Measurements from ENCODE around the gene SIX6. TPM values are rescaled to one million over a fixed set of nuclear protein-coding genes. Genes with fewer than 3 reads are reported as not detected.
A peak's percentile ranks its signal among the peaks of the same experiment; 100 is the strongest.
"Not testable (repeated sequence)": the region's sequence is repeated elsewhere in the genome, so short reads cannot be mapped to it uniquely, and the experiment has no call there.

SIX6 gene
- total RNA-seq (not detected), polyA plus RNA-seq (not detected)
- long read RNA-seq, donor 1 = 0 reads
- long read RNA-seq, donor 2 = 0 reads
- long read RNA-seq, donor 3 = 0 reads

GRCh38 chr14:60508707-60509437 lies at the start of gene SIX6:
TSS of gene SIX6 (plus strand) at chr14:60509146. CDS start at chr14:60509399, 253 bp downstream.
- no peaks in the 10 kb centered on the region for H3K9me3 ChIP-seq
- H3K36me3 ChIP-seq = no peaks in the 10 kb centered on the region
- peak within 1 kb of the TSS in 4 of 12 donors; percentile 5 to 14 (median 9) for H3K4me3 ChIP-seq
- intact Hi-C loops (cut with DNase I) = no loop called here
- no peak within 1 kb of the TSS for H3K27ac ChIP-seq
- TF ChIP-seq, protein P1, sequence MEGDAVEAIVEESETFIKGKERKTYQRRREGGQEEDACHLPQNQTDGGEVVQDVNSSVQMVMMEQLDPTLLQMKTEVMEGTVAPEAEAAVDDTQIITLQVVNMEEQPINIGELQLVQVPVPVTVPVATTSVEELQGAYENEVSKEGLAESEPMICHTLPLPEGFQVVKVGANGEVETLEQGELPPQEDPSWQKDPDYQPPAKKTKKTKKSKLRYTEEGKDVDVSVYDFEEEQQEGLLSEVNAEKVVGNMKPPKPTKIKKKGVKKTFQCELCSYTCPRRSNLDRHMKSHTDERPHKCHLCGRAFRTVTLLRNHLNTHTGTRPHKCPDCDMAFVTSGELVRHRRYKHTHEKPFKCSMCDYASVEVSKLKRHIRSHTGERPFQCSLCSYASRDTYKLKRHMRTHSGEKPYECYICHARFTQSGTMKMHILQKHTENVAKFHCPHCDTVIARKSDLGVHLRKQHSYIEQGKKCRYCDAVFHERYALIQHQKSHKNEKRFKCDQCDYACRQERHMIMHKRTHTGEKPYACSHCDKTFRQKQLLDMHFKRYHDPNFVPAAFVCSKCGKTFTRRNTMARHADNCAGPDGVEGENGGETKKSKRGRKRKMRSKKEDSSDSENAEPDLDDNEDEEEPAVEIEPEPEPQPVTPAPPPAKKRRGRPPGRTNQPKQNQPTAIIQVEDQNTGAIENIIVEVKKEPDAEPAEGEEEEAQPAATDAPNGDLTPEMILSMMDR (IDR thresholded peaks at IDR 0.05) = no peak
- TF ChIP-seq POLR2A (IDR thresholded peaks at IDR 0.05) = no peak
- ATAC-seq (no peak), DNase-seq (no peak)
- peaks cover 71 to 100% (median 99%) of the 10 kb centered on the region in 9 donors for H3K27me3 ChIP-seq
- H3K4me1 ChIP-seq = peaks cover 0 to 38% (median 18%) of the 10 kb centered on the region in 12 donors
- WGBS, 4 donors = 1 to 4% (median 2%) methylated on average over 13 to 55 of the region's 55 CpGs

DNA sequence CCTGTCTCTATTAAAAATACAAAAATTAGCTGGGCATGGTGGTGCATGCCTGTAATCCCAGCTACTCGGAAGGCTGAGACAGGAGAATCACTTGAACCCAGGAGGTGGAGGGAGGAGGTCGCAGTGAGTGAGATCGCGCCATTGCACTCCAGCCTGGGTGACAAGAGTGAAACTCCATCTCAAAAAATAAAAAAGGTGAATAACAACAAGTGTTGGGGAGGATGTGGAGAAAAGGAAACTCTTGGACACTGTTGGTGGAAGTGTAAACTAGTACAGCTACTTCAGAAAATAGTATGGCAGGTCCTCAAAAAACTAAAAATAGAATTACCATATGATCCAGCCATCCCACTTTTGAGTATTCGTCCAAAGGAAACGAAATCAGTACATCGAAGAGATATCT lies 28.7 kb upstream of the SIX6 start:
- peaks cover 0 to 12% (median 6%) of the 10 kb centered on the region in 12 donors for H3K9me3 ChIP-seq
- not testable (repeated sequence) for H3K4me3 ChIP-seq, H3K36me3 ChIP-seq, H3K27ac ChIP-seq, H3K4me1 ChIP-seq, ATAC-seq, DNase-seq
- 90 to 96% (median 93%) methylated on average over 7 of the region's 7 CpGs for WGBS, 4 donors
- peaks cover 3 to 46% (median 9%) of the 10 kb centered on the region in 9 donors for H3K27me3 ChIP-seq
- intact Hi-C loops (cut with DNase I) = loop anchor here in 1 of 10 donors (10.0 kb wide), 1 partner anchor 415 kb away; no protein-coding TSS in a partner anchor

- intact Hi-C loops (cut with DNase I) = loop anchor here in 1 of 10 donors (10.0 kb wide), 1 partner anchor 418 kb away; no protein-coding TSS in a partner anchor
- ATAC-seq = no peak
Measured at GRCh38 chr14:60482743-60483142, 26.2 kb upstream of the SIX6 start.

GRCh38 chr14:60485057-60485597 lies 23.8 kb upstream of the SIX6 start:
- H3K27ac ChIP-seq = no peak overlapping the region
- H3K4me1 ChIP-seq = peaks cover 0 to 11% (median 0%) of the 10 kb centered on the region in 12 donors
- peaks cover 0 to 8% (median 3%) of the 10 kb centered on the region in 12 donors for H3K9me3 ChIP-seq
- peak overlapping the region in 2 of 12 donors; percentile 5 to 24 for H3K4me3 ChIP-seq
- H3K27me3 ChIP-seq = peaks cover 13 to 79% (median 35%) of the 10 kb centered on the region in 9 donors
- H3K36me3 ChIP-seq = no peaks in the 10 kb centered on the region
- 4 to 6% (median 5%) methylated on average over 25 of the region's 25 CpGs for WGBS, 4 donors
- DNase-seq (no peak), ATAC-seq (no peak)
- intact Hi-C loops (cut with DNase I) = loop anchor here in 1 of 10 donors (10.0 kb wide), 1 partner anchor 420 kb away; no protein-coding TSS in a partner anchor
- TF ChIP-seq POLR2A (IDR thresholded peaks at IDR 0.05) = no peak
- TF ChIP-seq, protein P1 (IDR thresholded peaks at IDR 0.05) = no peak

More at GRCh38 chr14:60482743-60483142, 26.2 kb upstream of the SIX6 start:
- WGBS, 4 donors = 52 to 64% (median 58%) methylated on average over 1 of the region's 1 CpG
- no peak for DNase-seq
- Histone ChIP-seq H3K27me3 (peaks cover 13 to 64% (median 34%) of the 10 kb centered on the region in 9 donors), H3K4me3 (no peak overlapping the region), H3K9me3 (peaks cover 0 to 12% (median 6%) of the 10 kb centered on the region in 12 donors), H3K36me3 (no peaks in the 10 kb centered on the region), H3K27ac (no peak overlapping the region), H3K4me1 (peaks cover 0 to 11% (median 0%) of the 10 kb centered on the region in 12 donors)
- TF ChIP-seq, protein P1 (IDR thresholded peaks at IDR 0.05) = no peak
- no peak for TF ChIP-seq POLR2A (IDR thresholded peaks at IDR 0.05)

All from heart left ventricle (tissue), 16 donors.